Measurements from ENCODE around the gene TBC1D14.

Gene TBC1D14

GRCh38 chr4:6945052-6945409 lies 35.4 kb downstream of the TBC1D14 start:
- no peaks in the 10 kb centered on the region for H3K27me3 ChIP-seq (ENCODE audit: low read depth, low read length)
- H3K27ac ChIP-seq (ENCODE audit: low read length), result no peak overlapping the region
- H3K4me2 ChIP-seq (ENCODE audit: low read length), result no peak overlapping the region
- TF ChIP-seq EZH2phosphoT487 (IDR thresholded peaks at IDR 0.05; ENCODE audit: low read depth), result no peak
- no peak for TF ChIP-seq CTCF (IDR thresholded peaks at IDR 0.05; ENCODE audit: low read depth, low read length)
- no peak overlapping the region for H3K4me3 ChIP-seq (ENCODE audit: low read length)
- peaks cover 27% of the 10 kb centered on the region for H4K20me1 ChIP-seq (ENCODE audit: insufficient read depth, low read length)
- H3K9ac ChIP-seq (ENCODE audit: low read length), result no peak overlapping the region
- no peaks in the 10 kb centered on the region for H3K9me3 ChIP-seq (ENCODE audit: insufficient read depth, low read length)
- H2AFZ ChIP-seq (ENCODE audit: low read depth, low read length), result no peak overlapping the region
- H3K4me1 ChIP-seq (ENCODE audit: low read length), result peaks cover 15% of the 10 kb centered on the region
- peaks cover 26% of the 10 kb centered on the region for H3K79me2 ChIP-seq (ENCODE audit: low read length)
- no peaks in the 10 kb centered on the region for H3K36me3 ChIP-seq (replicated peaks; ENCODE audit: low read depth, low read length)

DNA sequence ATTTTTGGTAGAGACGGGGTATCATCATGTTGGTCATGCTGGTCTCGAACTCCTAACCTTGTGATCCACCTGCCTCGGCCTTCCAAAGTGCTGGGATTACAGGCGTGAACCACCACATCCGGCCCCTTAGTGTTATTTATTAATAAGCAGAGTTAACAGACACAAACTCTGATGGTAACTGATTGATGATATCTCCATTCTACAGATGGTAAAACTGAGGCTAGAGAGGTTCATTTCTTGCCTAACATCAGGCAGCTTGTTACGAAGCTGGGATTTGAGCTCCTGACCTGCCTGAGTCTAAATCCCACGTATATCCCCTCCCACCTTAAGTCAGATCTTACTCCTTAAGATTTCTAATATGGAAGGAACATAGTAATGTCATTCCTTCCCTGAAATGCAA lies 36.9 kb downstream of the TBC1D14 start:
- no peaks in the 10 kb centered on the region for H3K36me3 ChIP-seq (replicated peaks; ENCODE audit: low read depth, low read length)
- peaks cover 12% of the 10 kb centered on the region for H3K4me1 ChIP-seq (ENCODE audit: low read length)
- no peaks in the 10 kb centered on the region for H3K9me3 ChIP-seq (ENCODE audit: insufficient read depth, low read length)
- H3K27me3 ChIP-seq (ENCODE audit: low read depth, low read length), result no peaks in the 10 kb centered on the region
- H3K27ac ChIP-seq (ENCODE audit: low read length), result no peak overlapping the region
- peaks cover 19% of the 10 kb centered on the region for H3K79me2 ChIP-seq (ENCODE audit: low read length)
- no peak overlapping the region for H3K9ac ChIP-seq (ENCODE audit: low read length)
- TF ChIP-seq CTCF (IDR thresholded peaks at IDR 0.05; ENCODE audit: low read depth, low read length) (no peak), EZH2phosphoT487 (IDR thresholded peaks at IDR 0.05; ENCODE audit: low read depth) (no peak)
- H4K20me1 ChIP-seq (ENCODE audit: insufficient read depth, low read length), result peaks cover 17% of the 10 kb centered on the region
- H3K4me3 ChIP-seq (ENCODE audit: low read length), result no peak overlapping the region
- no peak overlapping the region for H2AFZ ChIP-seq (ENCODE audit: low read depth, low read length)
- H3K4me2 ChIP-seq (ENCODE audit: low read length), result no peak overlapping the region

GRCh38 chr4:6948134-6948460 lies 38.5 kb downstream of the TBC1D14 start:
- Histone ChIP-seq H3K79me2 (ENCODE audit: low read length) (peaks cover 28% of the 10 kb centered on the region), H3K4me3 (ENCODE audit: low read length) (no peak overlapping the region), H3K27me3 (ENCODE audit: low read depth, low read length) (no peaks in the 10 kb centered on the region), H3K9me3 (ENCODE audit: insufficient read depth, low read length) (no peaks in the 10 kb centered on the region), H4K20me1 (ENCODE audit: insufficient read depth, low read length) (peaks cover 15% of the 10 kb centered on the region), H2AFZ (ENCODE audit: low read depth, low read length) (no peak overlapping the region), H3K4me1 (ENCODE audit: low read length) (no peaks in the 10 kb centered on the region), H3K27ac (ENCODE audit: low read length) (no peak overlapping the region), H3K9ac (ENCODE audit: low read length) (no peak overlapping the region), H3K36me3 (replicated peaks; ENCODE audit: low read depth, low read length) (no peaks in the 10 kb centered on the region), H3K4me2 (ENCODE audit: low read length) (no peak overlapping the region)
- TF ChIP-seq CTCF (IDR thresholded peaks at IDR 0.05; ENCODE audit: low read depth, low read length), result no peak
- TF ChIP-seq EZH2phosphoT487 (IDR thresholded peaks at IDR 0.05; ENCODE audit: low read depth), result no peak

- no peak overlapping the region for H3K4me3 ChIP-seq (ENCODE audit: low read length)
- H3K4me2 ChIP-seq (ENCODE audit: low read length), result no peak overlapping the region
- no peak overlapping the region for H3K9ac ChIP-seq (ENCODE audit: low read length)
- peaks cover 32% of the 10 kb centered on the region for H3K79me2 ChIP-seq (ENCODE audit: low read length)
- no peak for TF ChIP-seq CTCF (IDR thresholded peaks at IDR 0.05; ENCODE audit: low read depth, low read length)
- TF ChIP-seq EZH2phosphoT487 (IDR thresholded peaks at IDR 0.05; ENCODE audit: low read depth), result no peak
- no peak overlapping the region for H2AFZ ChIP-seq (ENCODE audit: low read depth, low read length)
- H3K27me3 ChIP-seq (ENCODE audit: low read depth, low read length), result no peaks in the 10 kb centered on the region
- no peaks in the 10 kb centered on the region for H3K36me3 ChIP-seq (replicated peaks; ENCODE audit: low read depth, low read length)
- H4K20me1 ChIP-seq (ENCODE audit: insufficient read depth, low read length), result peaks cover 27% of the 10 kb centered on the region
- no peaks in the 10 kb centered on the region for H3K9me3 ChIP-seq (ENCODE audit: insufficient read depth, low read length)
- H3K27ac ChIP-seq (ENCODE audit: low read length), result no peak overlapping the region
- no peaks in the 10 kb centered on the region for H3K4me1 ChIP-seq (ENCODE audit: low read length)
These were observed 42.3 kb downstream of the TBC1D14 start for GRCh38 chr4:6951880-6952381.
